Prostate gland (tissue), 2 donors: Measurements from ENCODE around the gene BOC. TPM values are rescaled to one million over a fixed set of nuclear protein-coding genes. Genes with fewer than 3 reads are reported as not detected.
A peak's percentile ranks its signal among the peaks of the same experiment; 100 is the strongest.

Experiments
- DNase-seq: peaks from one replicate; pipeline ENCODE4 v3.0.0-alpha.2; 2019; ENCODE audit warnings: low spot score
- H3K27ac ChIP-seq, 2 donors: fragments of 200-600 bp; sonication (generic); 2 replicates each; pipeline ENCODE4 v1.5.1; 2017 to 2019
- H3K27me3 ChIP-seq: fragments of 200-600 bp; sonication (generic); replicated peaks from 2 replicates; pipeline ENCODE4 v1.5.1; 2019; ENCODE audit not compliant: insufficient read depth
- H3K36me3 ChIP-seq, 2 donors: fragments of 200-600 bp; sonication (generic); 1 replicate in 1 of 2; 2 replicates in 1 of 2; pipeline versions ENCODE4 v1.5.1 to v1.8.1; 2017 to 2019
- H3K4me1 ChIP-seq: fragments of 200-600 bp; sonication (generic); replicated peaks from 2 replicates; pipeline ENCODE4 v1.5.1; 2019
- H3K4me3 ChIP-seq, 2 donors: fragments of 200-600 bp; sonication (generic); 2 replicates each; pipeline ENCODE4 v1.5.1; 2017 to 2019
- H3K9me3 ChIP-seq: fragments of 200-600 bp; sonication (generic); 2 replicates; pipeline ENCODE4 v1.5.1; 2017
- POLR2A ChIP-seq: fragments of 450-650 bp; IDR thresholded peaks from one replicate; pipeline ENCODE4 v1.6.1; 2016; ENCODE audit warnings: antibody characterized with exemption, mild to moderate bottlenecking
- POLR2AphosphoS5 ChIP-seq: sonication (generic); formaldehyde crosslinking; IDR thresholded peaks from one replicate; pipeline ENCODE4 v1.6.1; 2017; ENCODE audit warnings: antibody characterized with exemption
- WGBS: methylation state at CpG from one replicate; pipeline ENCODE4 v1.1.5; 2018; 5-methylcytosine and 5-hydroxymethylcytosine counted together
- intact Hi-C: fragments of 100-400 bp; cut with DNase I; formaldehyde crosslinking; loops from one replicate; pipeline ENCODE4 v1.14.2; 2022
- total RNA-seq, 2 donors: library from RNA; depleted of rRNA; stranded (reverse); fragments of >200 nt; gene quantifications; one replicate each; pipeline ENCODE4 v1.1.0, GENCODE V29; 2016
- TF ChIP-seq, protein P1 (sequence below), 4 experiments: fragments of 200-600 bp in 2 of 4; fragments of 450-650 bp in 2 of 4; sonication (generic) in 2 of 4; IDR thresholded peaks; 1 replicate in 3 of 4; 2 replicates in 1 of 4; pipeline ENCODE4 v1.5.1; 2016 to 2019; ENCODE audit warnings: antibody characterized with exemption in 4 of 4, mild to moderate bottlenecking in 2 of 4, moderate library complexity in 2 of 4

Gene BOC
- total RNA-seq, 2 donors from 2014 or later = 41.4 to 42.3 TPM

DNA sequence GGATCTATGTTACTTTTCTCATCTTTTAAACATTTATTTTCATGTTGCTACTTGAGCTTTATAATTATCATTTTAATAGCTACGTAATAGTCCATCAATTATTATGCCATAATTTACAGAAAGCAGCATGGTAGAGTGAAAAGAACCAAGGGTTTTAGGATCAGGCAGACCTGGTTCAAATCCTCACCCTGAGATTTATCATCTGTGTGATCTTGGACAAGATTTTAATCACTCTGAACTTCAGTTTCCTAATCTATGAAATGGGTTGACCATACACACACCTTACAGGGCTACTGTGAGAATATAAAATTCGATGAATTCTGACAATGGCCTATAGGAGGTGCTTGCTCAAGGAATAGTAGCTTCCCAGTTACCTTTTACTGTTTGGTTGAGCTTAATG, 27.1 kb downstream of the BOC start:
- H3K4me1 ChIP-seq = no peaks in the 10 kb centered on the region
- no peak for TF ChIP-seq POLR2A
- no peak for TF ChIP-seq POLR2AphosphoS5
- TF ChIP-seq, protein P1, sequence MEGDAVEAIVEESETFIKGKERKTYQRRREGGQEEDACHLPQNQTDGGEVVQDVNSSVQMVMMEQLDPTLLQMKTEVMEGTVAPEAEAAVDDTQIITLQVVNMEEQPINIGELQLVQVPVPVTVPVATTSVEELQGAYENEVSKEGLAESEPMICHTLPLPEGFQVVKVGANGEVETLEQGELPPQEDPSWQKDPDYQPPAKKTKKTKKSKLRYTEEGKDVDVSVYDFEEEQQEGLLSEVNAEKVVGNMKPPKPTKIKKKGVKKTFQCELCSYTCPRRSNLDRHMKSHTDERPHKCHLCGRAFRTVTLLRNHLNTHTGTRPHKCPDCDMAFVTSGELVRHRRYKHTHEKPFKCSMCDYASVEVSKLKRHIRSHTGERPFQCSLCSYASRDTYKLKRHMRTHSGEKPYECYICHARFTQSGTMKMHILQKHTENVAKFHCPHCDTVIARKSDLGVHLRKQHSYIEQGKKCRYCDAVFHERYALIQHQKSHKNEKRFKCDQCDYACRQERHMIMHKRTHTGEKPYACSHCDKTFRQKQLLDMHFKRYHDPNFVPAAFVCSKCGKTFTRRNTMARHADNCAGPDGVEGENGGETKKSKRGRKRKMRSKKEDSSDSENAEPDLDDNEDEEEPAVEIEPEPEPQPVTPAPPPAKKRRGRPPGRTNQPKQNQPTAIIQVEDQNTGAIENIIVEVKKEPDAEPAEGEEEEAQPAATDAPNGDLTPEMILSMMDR (IDR thresholded peaks at IDR 0.05) = no peak
- H3K27me3 ChIP-seq = no peaks in the 10 kb centered on the region
- intact Hi-C loops = no loop called here
- WGBS = 94% methylated on average over 2 of the region's 2 CpGs
- DNase-seq = no peak
- H3K4me3 ChIP-seq = no peak overlapping the region
- no peaks in the 10 kb centered on the region for H3K9me3 ChIP-seq
- H3K36me3 ChIP-seq = no peaks in the 10 kb centered on the region
- no peak overlapping the region for H3K27ac ChIP-seq

DNA sequence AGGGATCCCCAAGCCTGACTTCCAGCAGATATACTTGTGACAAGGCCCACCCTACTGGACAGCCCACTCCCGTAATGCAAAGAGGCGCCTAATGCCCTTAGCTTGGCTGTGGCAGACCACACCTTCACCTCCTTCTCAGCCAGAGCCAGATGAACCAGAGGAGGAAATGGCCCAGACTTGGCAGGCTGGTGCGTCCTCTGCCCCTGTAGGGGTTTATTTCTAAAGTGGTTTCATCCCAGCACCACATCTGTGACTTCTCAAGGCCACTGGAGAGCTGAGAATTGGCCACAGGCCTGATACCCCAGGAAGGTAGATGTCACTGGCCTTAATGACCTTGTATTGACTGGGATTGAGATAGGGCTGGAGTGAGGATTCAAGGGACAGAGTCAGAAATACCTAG, 29.5 kb downstream of the BOC start:
- TF ChIP-seq, protein P1 (IDR thresholded peaks at IDR 0.05) = no peak
- WGBS = 76% methylated on average over 3 of the region's 3 CpGs
- Histone ChIP-seq H3K27ac (no peak overlapping the region), H3K27me3 (no peaks in the 10 kb centered on the region), H3K4me3 (no peak overlapping the region), H3K9me3 (no peaks in the 10 kb centered on the region), H3K4me1 (no peaks in the 10 kb centered on the region), H3K36me3 (no peaks in the 10 kb centered on the region)
- no peak for DNase-seq
- intact Hi-C loops = no loop called here

DNA sequence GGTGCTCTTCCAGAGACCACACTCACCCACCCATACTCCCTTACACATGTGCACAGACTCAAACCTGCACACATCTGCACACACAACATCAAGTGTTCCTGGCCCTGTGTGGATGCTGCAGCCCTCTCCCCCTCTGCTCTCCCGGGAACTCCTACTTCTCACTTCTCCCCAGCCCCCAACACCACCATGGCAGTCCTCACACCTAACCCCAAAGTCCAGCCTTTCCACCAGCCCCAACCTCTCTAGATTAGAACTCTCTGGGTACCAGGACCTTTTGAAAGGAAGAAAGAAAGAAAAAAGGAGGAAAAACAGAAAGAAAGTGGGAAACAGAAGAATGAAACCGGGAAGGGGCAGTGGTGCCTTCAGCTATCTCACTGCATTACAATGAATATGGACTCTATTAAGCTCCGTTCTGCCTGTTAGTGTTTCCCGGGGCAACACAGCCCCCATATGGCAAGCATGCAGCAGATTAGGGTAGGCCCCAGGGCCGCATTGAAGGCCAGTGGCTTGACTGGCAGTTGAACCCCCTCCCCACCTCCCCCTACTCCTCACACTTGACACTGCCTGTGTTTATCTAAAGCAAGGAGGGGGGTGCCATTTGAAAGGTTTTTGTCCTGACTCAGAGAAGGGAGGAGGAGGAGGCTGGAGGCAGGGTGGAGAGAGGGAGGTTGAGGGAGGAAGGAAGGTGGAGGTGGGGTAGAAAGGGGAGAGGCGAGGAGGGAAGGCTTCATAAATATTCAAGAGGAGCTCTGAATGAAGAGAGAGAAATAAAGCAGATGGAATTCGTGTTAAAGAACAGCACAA, 30.1 kb downstream of the BOC start:
- H3K36me3 ChIP-seq = no peaks in the 10 kb centered on the region
- TF ChIP-seq, protein P1 (IDR thresholded peaks at IDR 0.05) = no peak
- TF ChIP-seq POLR2A (no peak), POLR2AphosphoS5 (no peak)
- H3K27me3 ChIP-seq = no peaks in the 10 kb centered on the region
- intact Hi-C loops = no loop called here
- no peaks in the 10 kb centered on the region for H3K4me1 ChIP-seq
- peak overlapping the region in 1 of 2 donors; percentile 31 for H3K27ac ChIP-seq
- H3K4me3 ChIP-seq = no peak overlapping the region
- 37% methylated on average over 7 of the region's 7 CpGs for WGBS
- H3K9me3 ChIP-seq = no peaks in the 10 kb centered on the region
- DNase-seq = no peak

DNA sequence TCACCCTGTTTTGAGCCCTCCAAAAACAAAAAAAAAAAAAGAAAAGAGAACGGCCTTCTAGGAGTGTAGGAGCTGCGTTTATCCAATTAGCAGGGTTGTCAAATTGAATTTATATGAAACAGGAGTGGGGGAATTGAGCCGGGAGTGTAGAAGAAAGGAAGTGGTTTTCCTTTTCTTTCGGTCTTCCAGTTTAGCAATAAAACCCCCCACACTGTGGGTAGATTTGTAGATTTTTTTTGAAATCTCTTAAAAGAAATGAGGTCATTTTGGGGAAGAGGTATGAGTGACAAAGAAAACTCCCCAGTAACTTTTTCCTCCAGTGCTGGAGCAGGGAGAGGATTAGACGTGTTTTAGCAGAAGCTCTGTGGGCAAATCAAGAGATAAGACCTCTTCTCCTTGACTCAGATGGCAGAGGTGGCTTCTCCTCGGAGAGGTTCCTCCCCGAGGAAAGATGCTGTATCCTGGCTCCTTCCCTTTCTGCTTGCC, 30.8 kb downstream of the BOC start:
- WGBS = 14% methylated on average over 7 of the region's 7 CpGs
- Histone ChIP-seq H3K27ac (peak overlapping the region in 1 of 2 donors; percentile 31), H3K4me3 (no peak overlapping the region), H3K9me3 (no peaks in the 10 kb centered on the region), H3K27me3 (no peaks in the 10 kb centered on the region), H3K4me1 (no peaks in the 10 kb centered on the region), H3K36me3 (no peaks in the 10 kb centered on the region)
- DNase-seq = no peak
- TF ChIP-seq, protein P1 (IDR thresholded peaks at IDR 0.05) = no peak
- TF ChIP-seq POLR2A (no peak), POLR2AphosphoS5 (no peak)
- intact Hi-C loops = no loop called here

DNA sequence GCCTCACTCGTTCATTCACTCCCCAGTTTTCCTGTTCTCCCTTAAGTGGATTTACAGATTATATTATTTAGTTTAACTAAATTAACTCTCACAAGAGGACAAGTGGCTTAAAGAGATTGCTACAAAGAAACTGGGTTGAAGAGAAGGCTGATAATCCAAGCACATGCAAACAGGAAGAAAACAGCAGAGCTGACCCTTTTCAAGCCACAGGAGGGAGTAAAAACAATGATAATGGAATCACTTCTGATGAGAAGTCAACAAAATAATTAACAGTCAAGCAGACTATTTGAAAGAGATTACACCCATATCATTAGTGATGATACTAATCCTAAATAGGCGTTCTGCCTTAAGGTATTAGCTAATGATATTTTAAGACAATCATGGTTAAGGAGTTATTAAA, 31.7 kb downstream of the BOC start:
- no peaks in the 10 kb centered on the region for H3K36me3 ChIP-seq
- no peaks in the 10 kb centered on the region for H3K4me1 ChIP-seq
- WGBS = 74% methylated on average over 2 of the region's 2 CpGs
- H3K4me3 ChIP-seq = no peak overlapping the region
- H3K27ac ChIP-seq = peak overlapping the region in 1 of 2 donors; percentile 31
- no peaks in the 10 kb centered on the region for H3K27me3 ChIP-seq
- DNase-seq = no peak
- H3K9me3 ChIP-seq = no peaks in the 10 kb centered on the region
- TF ChIP-seq POLR2AphosphoS5 (no peak), POLR2A (no peak)
- TF ChIP-seq, protein P1 (IDR thresholded peaks at IDR 0.05) = no peak
- intact Hi-C loops = no loop called here
